ENCODE measurements around the gene NHERF1.

- TF ChIP-seq, protein P1, sequence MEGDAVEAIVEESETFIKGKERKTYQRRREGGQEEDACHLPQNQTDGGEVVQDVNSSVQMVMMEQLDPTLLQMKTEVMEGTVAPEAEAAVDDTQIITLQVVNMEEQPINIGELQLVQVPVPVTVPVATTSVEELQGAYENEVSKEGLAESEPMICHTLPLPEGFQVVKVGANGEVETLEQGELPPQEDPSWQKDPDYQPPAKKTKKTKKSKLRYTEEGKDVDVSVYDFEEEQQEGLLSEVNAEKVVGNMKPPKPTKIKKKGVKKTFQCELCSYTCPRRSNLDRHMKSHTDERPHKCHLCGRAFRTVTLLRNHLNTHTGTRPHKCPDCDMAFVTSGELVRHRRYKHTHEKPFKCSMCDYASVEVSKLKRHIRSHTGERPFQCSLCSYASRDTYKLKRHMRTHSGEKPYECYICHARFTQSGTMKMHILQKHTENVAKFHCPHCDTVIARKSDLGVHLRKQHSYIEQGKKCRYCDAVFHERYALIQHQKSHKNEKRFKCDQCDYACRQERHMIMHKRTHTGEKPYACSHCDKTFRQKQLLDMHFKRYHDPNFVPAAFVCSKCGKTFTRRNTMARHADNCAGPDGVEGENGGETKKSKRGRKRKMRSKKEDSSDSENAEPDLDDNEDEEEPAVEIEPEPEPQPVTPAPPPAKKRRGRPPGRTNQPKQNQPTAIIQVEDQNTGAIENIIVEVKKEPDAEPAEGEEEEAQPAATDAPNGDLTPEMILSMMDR (IDR thresholded peaks at IDR 0.05): peak in 2 of 4 donors; percentile 5 to 15
- TF ChIP-seq POLR2A (IDR thresholded peaks at IDR 0.05): peak; percentile 52
Observed at GRCh38 chr17:74768069-74768762, 19.8 kb downstream of the NHERF1 start.

Data from right lobe of liver (tissue), 4 donors.